Activated T-cell treated with anti-CD3 and anti-CD28 coated beads, Interleukin-2, amount 50 U/mL, for 48 hours (primary cell): ENCODE results near the gene DES.

ENCODE experiments used
- DNase-seq, 2 experiments: peaks; one replicate each; pipeline ENCODE4 v3.0.0-alpha.2; 2020

The DES gene

GRCh38 chr2:219421323-219421722 lies 3.1 kb downstream of the DES start:
- no peak for DNase-seq

GRCh38 chr2:219422952-219423534 lies 4.9 kb downstream of the DES start:
- no peak for DNase-seq

GRCh38 chr2:219423652-219424377 lies 5.6 kb downstream of the DES start:
- no peak for DNase-seq

GRCh38 chr2:219425238-219426067 lies 7.3 kb downstream of the DES start:
- no peak for DNase-seq

- no peak for DNase-seq
Observed at GRCh38 chr2:219426068-219426443, 7.9 kb downstream of the DES start.

GRCh38 chr2:219426534-219427136 lies 8.5 kb downstream of the DES start:
- no peak for DNase-seq

- DNase-seq = no peak
Observed at GRCh38 chr2:219428469-219428868, 10.3 kb downstream of the DES start.

- DNase-seq = no peak
Observed at GRCh38 chr2:219429958-219430606, 11.9 kb downstream of the DES start.

GRCh38 chr2:219430633-219431615 lies 12.7 kb downstream of the DES start:
- DNase-seq = no peak

- peak; percentile 59 to 63 for DNase-seq
Observed at GRCh38 chr2:219433666-219434467, 15.7 kb downstream of the DES start.

GRCh38 chr2:219434468-219434717 lies 16.2 kb downstream of the DES start:
- no peak for DNase-seq

- DNase-seq = no peak
Observed at GRCh38 chr2:219434718-219435525, 16.7 kb downstream of the DES start, which contains the start of gene SPEG. SPEG (plus strand) TSS chr2:219434843; CDS start chr2:219434978, 135 bp downstream.

GRCh38 chr2:219435701-219436100 lies 17.5 kb downstream of the DES start:
- DNase-seq = no peak

- DNase-seq = no peak
Observed at GRCh38 chr2:219436491-219436890, 18.3 kb downstream of the DES start.

GRCh38 chr2:219437141-219437540 lies 19.0 kb downstream of the DES start:
- DNase-seq = no peak

GRCh38 chr2:219437690-219438206 lies 19.6 kb downstream of the DES start:
- DNase-seq = no peak

GRCh38 chr2:219438453-219438852 lies 20.3 kb downstream of the DES start:
- no peak for DNase-seq

GRCh38 chr2:219439506-219439905 lies 21.3 kb downstream of the DES start:
- DNase-seq = no peak

- DNase-seq = no peak
Observed at GRCh38 chr2:219440388-219441256, 22.4 kb downstream of the DES start.
